GM21447 (cell line): ENCODE data around the gene IRF4.
"Not testable (repeated sequence)": the region's sequence is repeated elsewhere in the genome, so short reads cannot be mapped to it uniquely, and the experiment has no call there.

Experiments
- ATAC-seq: cut with Tn5 transposase; IDR thresholded peaks from one replicate; pipeline ENCODE4 v1.9.1; 2021; ENCODE audit not compliant: unreplicated experiment

The IRF4 gene

GRCh38 chr6:411402-412145, 20.0 kb downstream of the IRF4 start:
- ATAC-seq = no peak

- no peak for ATAC-seq
These were observed 20.8 kb downstream of the IRF4 start for GRCh38 chr6:412146-412886.

- ATAC-seq = no peak
These were observed 22.9 kb downstream of the IRF4 start for GRCh38 chr6:414447-414846.

- ATAC-seq = no peak
These were observed 23.5 kb downstream of the IRF4 start for GRCh38 chr6:415087-415486.

- no peak for ATAC-seq
These were observed 29.7 kb downstream of the IRF4 start for GRCh38 chr6:421211-421610.

- ATAC-seq = peak; percentile 95
These were observed 31.0 kb downstream of the IRF4 start for GRCh38 chr6:422433-423054.

GRCh38 chr6:423055-423798, 31.7 kb downstream of the IRF4 start:
- no peak for ATAC-seq

GRCh38 chr6:423799-424345, 32.3 kb downstream of the IRF4 start:
- ATAC-seq = no peak

GRCh38 chr6:424741-425417, 33.3 kb downstream of the IRF4 start:
- no peak for ATAC-seq

GRCh38 chr6:425418-425788, 33.9 kb downstream of the IRF4 start:
- ATAC-seq = not testable (repeated sequence)

GRCh38 chr6:426198-426738, 34.7 kb downstream of the IRF4 start:
- not testable (repeated sequence) for ATAC-seq

- no peak for ATAC-seq
These were observed 36.6 kb downstream of the IRF4 start for GRCh38 chr6:428047-428603.

GRCh38 chr6:429515-430121, 38.1 kb downstream of the IRF4 start:
- no peak for ATAC-seq

- peak; percentile 57 for ATAC-seq
These were observed 40.0 kb downstream of the IRF4 start for GRCh38 chr6:431504-431903.

GRCh38 chr6:431986-432385, 40.4 kb downstream of the IRF4 start:
- ATAC-seq = no peak

- ATAC-seq = no peak
These were observed 42.6 kb downstream of the IRF4 start for GRCh38 chr6:434051-434705.

GRCh38 chr6:435441-436307, 44.1 kb downstream of the IRF4 start:
- ATAC-seq = no peak
